ENCODE results near the gene KDM1A.

KDM1A gene

GRCh38 chr1:23080885-23081284 lies 61.6 kb downstream of the KDM1A start:
- H3K4me3 ChIP-seq (ENCODE audit: low read depth, low read length): no peak overlapping the region
- TF ChIP-seq POLR2A (IDR thresholded peaks at IDR 0.05; ENCODE audit: extremely low read depth, insufficient read length) (no peak), MAX (IDR thresholded peaks at IDR 0.05; ENCODE audit: low read depth, low read length) (no peak), MYC (IDR thresholded peaks at IDR 0.05; ENCODE audit: low read depth, low read length) (no peak), CTCF (IDR thresholded peaks at IDR 0.05; ENCODE audit: low read depth, low read length) (no peak)
- no peak for DNase-seq (ENCODE audit: low read depth)

DNA sequence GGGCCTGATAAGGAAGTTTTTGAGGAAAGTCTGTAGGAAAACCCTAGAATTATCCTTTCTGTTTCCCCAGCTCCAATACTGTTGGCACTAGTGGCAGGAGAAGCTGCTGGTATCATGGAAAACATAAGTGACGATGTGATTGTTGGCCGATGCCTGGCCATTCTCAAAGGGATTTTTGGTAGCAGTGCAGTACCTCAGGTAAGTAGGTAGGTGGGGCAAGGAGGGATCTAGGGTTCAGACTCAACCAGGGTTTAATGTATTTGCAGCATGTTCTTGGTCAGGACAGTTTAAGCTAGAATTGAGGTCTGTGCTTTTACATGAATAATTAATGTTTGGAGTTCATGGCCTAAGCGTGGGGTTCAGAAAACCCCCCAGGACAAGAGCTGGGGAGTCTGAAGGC lies 62.1 kb downstream of the KDM1A start:
- no peak overlapping the region for H3K4me3 ChIP-seq (ENCODE audit: low read depth, low read length)
- peak; percentile 16 for DNase-seq (ENCODE audit: low read depth)
- no peak for TF ChIP-seq MYC (IDR thresholded peaks at IDR 0.05; ENCODE audit: low read depth, low read length)
- TF ChIP-seq CTCF (IDR thresholded peaks at IDR 0.05; ENCODE audit: low read depth, low read length): peak; percentile 4

GRCh38 chr1:23083714-23084480 lies 64.6 kb downstream of the KDM1A start:
- DNase-seq (ENCODE audit: low read depth): no peak
- TF ChIP-seq MAX (IDR thresholded peaks at IDR 0.05; ENCODE audit: low read depth, low read length) (no peak), CTCF (IDR thresholded peaks at IDR 0.05; ENCODE audit: low read depth, low read length) (no peak), MYC (IDR thresholded peaks at IDR 0.05; ENCODE audit: low read depth, low read length) (no peak)
- H3K4me3 ChIP-seq (ENCODE audit: low read depth, low read length): no peak overlapping the region

- H3K4me3 ChIP-seq (ENCODE audit: low read depth, low read length): no peak overlapping the region
- no peak for TF ChIP-seq MYC (IDR thresholded peaks at IDR 0.05; ENCODE audit: low read depth, low read length)
- TF ChIP-seq CTCF (IDR thresholded peaks at IDR 0.05; ENCODE audit: low read depth, low read length): no peak
- TF ChIP-seq POLR2A (IDR thresholded peaks at IDR 0.05; ENCODE audit: extremely low read depth, insufficient read length): no peak
- no peak for TF ChIP-seq MAX (IDR thresholded peaks at IDR 0.05; ENCODE audit: low read depth, low read length)
- DNase-seq (ENCODE audit: low read depth): no peak
Observed at GRCh38 chr1:23084880-23085279, 65.6 kb downstream of the KDM1A start.

GRCh38 chr1:23085696-23086095 lies 66.4 kb downstream of the KDM1A start:
- no peak for DNase-seq (ENCODE audit: low read depth)
- H3K4me3 ChIP-seq (ENCODE audit: low read depth, low read length): no peak overlapping the region
- TF ChIP-seq POLR2A (IDR thresholded peaks at IDR 0.05; ENCODE audit: extremely low read depth, insufficient read length): no peak
- TF ChIP-seq CTCF (IDR thresholded peaks at IDR 0.05; ENCODE audit: low read depth, low read length): no peak
- TF ChIP-seq MAX (IDR thresholded peaks at IDR 0.05; ENCODE audit: low read depth, low read length): no peak
- no peak for TF ChIP-seq MYC (IDR thresholded peaks at IDR 0.05; ENCODE audit: low read depth, low read length)

DNA sequence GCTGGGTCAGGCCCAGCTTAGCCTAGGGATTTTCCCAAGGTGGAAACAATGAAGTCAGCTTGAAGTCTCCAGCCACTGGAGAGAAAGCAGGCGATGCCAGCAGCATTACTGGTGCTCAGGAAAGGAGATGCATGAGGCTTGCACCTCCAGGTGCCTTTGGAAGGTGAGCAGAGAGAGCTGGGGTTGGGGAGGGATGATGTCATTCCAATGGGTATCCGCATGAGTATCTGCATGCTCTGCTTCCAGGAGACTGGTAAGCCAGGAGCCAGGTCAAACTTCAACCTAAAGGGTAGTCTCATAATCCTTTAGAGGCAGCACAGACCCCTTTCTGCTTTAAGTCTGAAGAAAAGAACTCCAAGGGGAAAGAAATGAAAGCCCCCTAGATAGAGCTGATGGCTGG lies 68.8 kb downstream of the KDM1A start:
- no peak for TF ChIP-seq MYC (IDR thresholded peaks at IDR 0.05; ENCODE audit: low read depth, low read length)
- no peak for TF ChIP-seq MAX (IDR thresholded peaks at IDR 0.05; ENCODE audit: low read depth, low read length)
- no peak for TF ChIP-seq CTCF (IDR thresholded peaks at IDR 0.05; ENCODE audit: low read depth, low read length)
- TF ChIP-seq POLR2A (IDR thresholded peaks at IDR 0.05; ENCODE audit: extremely low read depth, insufficient read length): no peak
- H3K4me3 ChIP-seq (ENCODE audit: low read depth, low read length): no peak overlapping the region
- no peak for DNase-seq (ENCODE audit: low read depth)

Measured in NB4 (cell line).